PFSK-1 (cell line): Measurements from ENCODE around the gene EFNA5.

Experiments
- FOXP2 ChIP-seq: optimal IDR thresholded peaks from 2 replicates; pipeline ENCODE3; 2011; ENCODE audit warnings: borderline replicate concordance, control low read depth, inconsistent platforms; ENCODE audit not compliant: insufficient read depth; ENCODE audit errors: extremely low read length, extremely low read depth
- POLR2AphosphoS5 ChIP-seq: IDR thresholded peaks from 2 replicates; pipeline ENCODE4 v1.6.1; 2012; ENCODE audit warnings: low read depth, mild to moderate bottlenecking, control low read depth, low read length, moderate library complexity
- REST ChIP-seq, 2 experiments: IDR thresholded peaks; 2 replicates each; pipeline versions ENCODE4 v1.6.1 to v1.8.0; 2011 to 2012; ENCODE audit warnings: low read depth in 2 of 2, low read length in 2 of 2, control low read depth in 1 of 2, inconsistent platforms in 1 of 2, mild to moderate bottlenecking in 1 of 2, moderate library complexity in 1 of 2; ENCODE audit not compliant: insufficient read depth in 1 of 2
- SIN3A ChIP-seq: IDR thresholded peaks from 2 replicates; pipeline ENCODE4 v1.6.1; 2012; ENCODE audit warnings: mild to moderate bottlenecking, low read length, moderate library complexity, borderline replicate concordance; ENCODE audit not compliant: insufficient read depth
- TAF1 ChIP-seq: IDR thresholded peaks from 2 replicates; pipeline ENCODE4 v1.6.1; 2012; ENCODE audit warnings: low read length, control low read depth, borderline replicate concordance; ENCODE audit not compliant: insufficient read depth

EFNA5 gene

GRCh38 chr5:107367480-107367879 lies 303.3 kb downstream of the EFNA5 start:
- no peak for TF ChIP-seq TAF1
- no peak for TF ChIP-seq SIN3A
- no peak for TF ChIP-seq REST (IDR thresholded peaks at IDR 0.05; ENCODE audit: insufficient read depth in 1 of 2, low read depth in 2 of 2, low read length in 2 of 2)
- TF ChIP-seq POLR2AphosphoS5, result no peak
- no peak for TF ChIP-seq FOXP2

DNA sequence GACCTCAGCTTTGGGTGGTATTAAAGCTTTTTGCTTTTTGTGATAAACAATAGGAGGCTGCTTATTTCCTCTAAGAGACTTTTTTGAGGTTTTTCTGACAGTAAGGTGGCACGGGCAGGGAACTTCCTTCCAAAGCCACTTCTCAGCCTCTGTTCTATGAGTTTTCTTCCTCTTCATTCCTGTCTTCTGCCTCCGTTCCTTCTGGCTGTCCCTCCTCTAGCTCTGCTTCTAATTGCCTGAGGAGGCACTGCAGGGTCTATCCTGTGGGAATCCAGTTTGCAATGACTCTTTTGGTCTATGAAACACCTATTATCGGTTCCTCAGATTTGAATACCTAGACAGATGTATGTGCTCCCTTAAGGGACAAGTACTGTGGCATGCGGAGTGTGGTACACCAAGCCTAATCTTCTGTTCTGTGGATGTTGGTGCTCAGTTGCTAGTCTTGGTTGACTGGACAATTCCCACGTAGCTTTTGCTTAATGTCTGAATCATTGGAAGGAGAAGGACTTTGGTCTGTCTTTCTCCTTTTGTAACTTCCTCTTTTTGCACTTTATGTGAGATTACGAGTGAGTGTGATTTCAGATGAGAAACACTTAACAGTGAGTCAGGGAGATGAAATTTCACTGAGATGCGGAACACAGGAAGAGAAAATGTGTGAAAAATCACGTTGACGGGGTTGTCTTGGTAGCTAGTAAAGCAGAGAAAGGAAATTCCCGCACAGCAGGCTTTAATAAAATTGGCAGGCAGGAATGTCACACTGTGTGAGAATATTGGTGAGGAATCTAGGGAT lies 305.2 kb downstream of the EFNA5 start:
- TF ChIP-seq FOXP2, result no peak
- no peak for TF ChIP-seq TAF1
- no peak for TF ChIP-seq POLR2AphosphoS5
- no peak for TF ChIP-seq REST (IDR thresholded peaks at IDR 0.05; ENCODE audit: insufficient read depth in 1 of 2, low read depth in 2 of 2, low read length in 2 of 2)

DNA sequence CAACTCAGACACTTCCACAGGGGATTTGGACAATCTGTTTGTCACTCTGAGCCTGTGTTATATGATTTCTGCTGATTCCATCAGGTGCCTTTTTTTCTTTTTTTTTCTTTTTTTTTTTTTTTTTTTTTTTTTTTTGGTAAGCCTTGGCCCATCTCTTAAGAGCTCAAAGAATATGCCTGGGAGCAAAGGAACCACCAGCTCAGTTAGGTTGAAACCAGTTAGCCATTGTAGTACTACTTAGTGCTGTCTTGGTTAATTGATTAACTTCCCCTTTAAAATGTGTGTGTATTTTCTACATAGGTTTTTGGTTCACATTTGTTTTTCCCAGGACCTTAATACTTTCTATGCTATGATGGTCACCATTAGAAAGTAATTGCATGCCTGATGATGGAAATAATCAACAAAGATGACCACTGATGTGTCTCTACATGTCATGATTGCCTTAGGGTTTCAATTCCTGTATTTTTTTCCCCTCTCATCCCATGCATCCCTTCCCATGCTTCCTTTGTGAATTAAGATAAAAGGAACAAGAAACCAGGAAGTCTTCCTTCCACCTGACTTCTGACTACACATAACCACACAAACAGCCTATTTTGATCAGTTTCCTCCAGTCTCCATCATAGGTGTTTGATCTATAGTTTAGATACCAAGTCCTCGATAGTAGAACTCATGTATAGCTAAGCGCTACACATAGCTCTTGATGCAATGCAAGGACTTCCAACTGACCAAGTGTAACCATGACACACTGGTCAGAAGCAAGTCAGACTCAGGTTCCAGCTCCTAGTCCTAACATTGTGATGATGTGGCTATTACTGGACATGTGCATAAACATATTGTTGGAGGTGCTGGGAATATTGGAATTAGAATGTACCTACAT lies 306.1 kb downstream of the EFNA5 start:
- no peak for TF ChIP-seq POLR2AphosphoS5
- no peak for TF ChIP-seq SIN3A
- TF ChIP-seq FOXP2, result no peak
- TF ChIP-seq TAF1, result no peak
- TF ChIP-seq REST (IDR thresholded peaks at IDR 0.05; ENCODE audit: insufficient read depth in 1 of 2, low read depth in 2 of 2, low read length in 2 of 2), result no peak

DNA sequence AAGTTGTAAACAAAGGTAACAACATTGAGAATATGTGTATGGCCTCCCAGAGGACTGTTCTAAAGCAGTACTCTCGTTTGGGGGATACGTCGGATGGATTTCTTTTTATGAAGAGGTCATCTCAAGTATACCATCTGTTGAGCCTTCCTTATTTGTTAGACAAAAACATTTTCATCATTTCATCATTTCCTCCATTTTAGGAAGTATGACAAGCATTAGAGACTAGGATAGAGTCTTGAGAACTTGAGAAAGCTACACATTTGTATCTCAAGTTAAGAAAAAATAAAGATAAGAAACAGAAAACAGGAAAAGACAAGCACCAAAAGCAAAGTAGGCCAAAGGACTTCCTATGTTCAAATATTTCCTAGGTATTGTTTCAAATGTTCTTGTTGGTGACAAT lies 307.0 kb downstream of the EFNA5 start:
- TF ChIP-seq POLR2AphosphoS5 (no peak), SIN3A (no peak), TAF1 (no peak), FOXP2 (no peak), REST (IDR thresholded peaks at IDR 0.05; ENCODE audit: insufficient read depth in 1 of 2, low read depth in 2 of 2, low read length in 2 of 2) (no peak)
